Measurements from ENCODE around the gene CDH23.

Gene CDH23

GRCh38 chr10:71537681-71538080 lies 141.0 kb downstream of the CDH23 start:
- Histone ChIP-seq H2AFZ (ENCODE audit: low read length) (no peak overlapping the region), H3K4me3 (ENCODE audit: low read length) (no peak overlapping the region), H3K27me3 (replicated peaks; ENCODE audit: insufficient read depth, low read length) (peaks cover 96% of the 10 kb centered on the region), H3F3A (ENCODE audit: insufficient read depth, low read length) (no peaks in the 10 kb centered on the region), H3K9me3 (replicated peaks; ENCODE audit: insufficient read depth, low read length) (no peaks in the 10 kb centered on the region), H3K27ac (ENCODE audit: low read length) (no peak overlapping the region), H3K4me1 (ENCODE audit: low read length) (no peaks in the 10 kb centered on the region), H3K9me2 (replicated peaks; ENCODE audit: insufficient read depth, low read length) (no peaks in the 10 kb centered on the region), H3K79me2 (ENCODE audit: low read length) (no peaks in the 10 kb centered on the region), H3K4me2 (ENCODE audit: low read depth, low read length) (no peak overlapping the region), H3K9ac (ENCODE audit: low read length) (no peak overlapping the region), H3K36me3 (replicated peaks; ENCODE audit: insufficient read depth, low read length) (no peaks in the 10 kb centered on the region), H4K20me1 (ENCODE audit: insufficient read depth, low read length) (no peaks in the 10 kb centered on the region)
- DNase-seq: no peak
- TF ChIP-seq EZH2phosphoT487 (IDR thresholded peaks at IDR 0.05; ENCODE audit: low read length) (no peak), EZH2 (optimal IDR thresholded peaks at IDR 0.05; ENCODE audit: low read depth, low read length) (no peak)
- TF ChIP-seq, protein P1, sequence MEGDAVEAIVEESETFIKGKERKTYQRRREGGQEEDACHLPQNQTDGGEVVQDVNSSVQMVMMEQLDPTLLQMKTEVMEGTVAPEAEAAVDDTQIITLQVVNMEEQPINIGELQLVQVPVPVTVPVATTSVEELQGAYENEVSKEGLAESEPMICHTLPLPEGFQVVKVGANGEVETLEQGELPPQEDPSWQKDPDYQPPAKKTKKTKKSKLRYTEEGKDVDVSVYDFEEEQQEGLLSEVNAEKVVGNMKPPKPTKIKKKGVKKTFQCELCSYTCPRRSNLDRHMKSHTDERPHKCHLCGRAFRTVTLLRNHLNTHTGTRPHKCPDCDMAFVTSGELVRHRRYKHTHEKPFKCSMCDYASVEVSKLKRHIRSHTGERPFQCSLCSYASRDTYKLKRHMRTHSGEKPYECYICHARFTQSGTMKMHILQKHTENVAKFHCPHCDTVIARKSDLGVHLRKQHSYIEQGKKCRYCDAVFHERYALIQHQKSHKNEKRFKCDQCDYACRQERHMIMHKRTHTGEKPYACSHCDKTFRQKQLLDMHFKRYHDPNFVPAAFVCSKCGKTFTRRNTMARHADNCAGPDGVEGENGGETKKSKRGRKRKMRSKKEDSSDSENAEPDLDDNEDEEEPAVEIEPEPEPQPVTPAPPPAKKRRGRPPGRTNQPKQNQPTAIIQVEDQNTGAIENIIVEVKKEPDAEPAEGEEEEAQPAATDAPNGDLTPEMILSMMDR (IDR thresholded peaks at IDR 0.05; ENCODE audit: low read length): no peak

DNA sequence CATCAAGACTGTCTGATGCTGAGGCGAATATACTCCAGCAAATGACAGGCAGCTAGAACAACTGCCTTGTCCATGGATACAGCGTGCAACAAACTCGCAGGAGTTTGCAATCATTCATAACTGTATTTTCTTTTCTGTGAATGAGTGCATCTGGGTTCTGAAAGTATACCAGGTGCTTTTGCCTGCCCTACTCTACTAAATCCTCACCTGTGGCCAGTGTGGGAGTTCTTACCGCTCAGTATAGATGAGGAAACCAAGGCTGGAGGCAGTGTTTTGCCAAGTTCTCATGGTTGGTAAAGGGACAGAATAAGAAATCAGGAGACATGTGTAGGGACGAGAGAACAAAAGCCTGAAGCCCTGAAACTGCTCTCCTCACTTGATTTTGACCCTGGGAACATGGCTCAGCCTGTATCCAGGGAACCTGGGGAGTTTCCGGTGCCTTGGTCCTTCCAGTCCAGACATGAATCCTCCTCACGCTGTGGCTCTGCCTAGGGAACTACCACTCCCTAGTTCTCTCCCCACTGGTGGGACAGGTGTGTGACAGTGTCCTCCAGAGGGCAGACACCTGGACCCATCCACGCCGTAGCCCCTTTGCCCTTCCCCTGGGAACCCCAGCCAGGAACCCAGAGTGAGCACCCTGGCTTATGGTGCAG lies 142.0 kb downstream of the CDH23 start:
- no peaks in the 10 kb centered on the region for H3K9me3 ChIP-seq (replicated peaks; ENCODE audit: insufficient read depth, low read length)
- H3K9me2 ChIP-seq (replicated peaks; ENCODE audit: insufficient read depth, low read length): no peaks in the 10 kb centered on the region
- no peaks in the 10 kb centered on the region for H3K4me1 ChIP-seq (ENCODE audit: low read length)
- H3K4me3 ChIP-seq (ENCODE audit: low read length): no peak overlapping the region
- H3K27me3 ChIP-seq (replicated peaks; ENCODE audit: insufficient read depth, low read length): peaks cover 96% of the 10 kb centered on the region
- H3K79me2 ChIP-seq (ENCODE audit: low read length): no peaks in the 10 kb centered on the region
- no peak overlapping the region for H3K9ac ChIP-seq (ENCODE audit: low read length)
- no peak for DNase-seq
- no peak overlapping the region for H3K27ac ChIP-seq (ENCODE audit: low read length)
- H3K4me2 ChIP-seq (ENCODE audit: low read depth, low read length): no peak overlapping the region
- no peak overlapping the region for H2AFZ ChIP-seq (ENCODE audit: low read length)
- no peaks in the 10 kb centered on the region for H3F3A ChIP-seq (ENCODE audit: insufficient read depth, low read length)
- no peaks in the 10 kb centered on the region for H3K36me3 ChIP-seq (replicated peaks; ENCODE audit: insufficient read depth, low read length)
- TF ChIP-seq EZH2 (optimal IDR thresholded peaks at IDR 0.05; ENCODE audit: low read depth, low read length) (no peak), EZH2phosphoT487 (IDR thresholded peaks at IDR 0.05; ENCODE audit: low read length) (no peak)
- TF ChIP-seq, protein P1 (IDR thresholded peaks at IDR 0.05; ENCODE audit: low read length): no peak
- no peaks in the 10 kb centered on the region for H4K20me1 ChIP-seq (ENCODE audit: insufficient read depth, low read length)

- no peak for TF ChIP-seq EZH2phosphoT487 (IDR thresholded peaks at IDR 0.05; ENCODE audit: low read length)
- no peak for TF ChIP-seq EZH2 (optimal IDR thresholded peaks at IDR 0.05; ENCODE audit: low read depth, low read length)
- TF ChIP-seq, protein P1 (IDR thresholded peaks at IDR 0.05; ENCODE audit: low read length): no peak
Measured at GRCh38 chr10:71539442-71540118, 142.9 kb downstream of the CDH23 start.

More at GRCh38 chr10:71539442-71540118, 142.9 kb downstream of the CDH23 start:
- Histone ChIP-seq H3K4me2 (ENCODE audit: low read depth, low read length) (no peak overlapping the region), H3K79me2 (ENCODE audit: low read length) (no peaks in the 10 kb centered on the region), H3K27me3 (replicated peaks; ENCODE audit: insufficient read depth, low read length) (peaks cover 96% of the 10 kb centered on the region), H3K27ac (ENCODE audit: low read length) (no peak overlapping the region), H3K36me3 (replicated peaks; ENCODE audit: insufficient read depth, low read length) (no peaks in the 10 kb centered on the region), H3F3A (ENCODE audit: insufficient read depth, low read length) (no peaks in the 10 kb centered on the region), H3K4me3 (ENCODE audit: low read length) (no peak overlapping the region), H3K4me1 (ENCODE audit: low read length) (no peaks in the 10 kb centered on the region), H3K9me2 (replicated peaks; ENCODE audit: insufficient read depth, low read length) (no peaks in the 10 kb centered on the region), H2AFZ (ENCODE audit: low read length) (no peak overlapping the region), H3K9ac (ENCODE audit: low read length) (no peak overlapping the region), H4K20me1 (ENCODE audit: insufficient read depth, low read length) (no peaks in the 10 kb centered on the region), H3K9me3 (replicated peaks; ENCODE audit: insufficient read depth, low read length) (no peaks in the 10 kb centered on the region)
- DNase-seq: no peak

All from MM.1S (cell line).